Spleen (tissue), 3 donors: ENCODE data around the gene RGPD4.

Source experiments
- POLR2A ChIP-seq, 3 donors: fragments of 450-650 bp; IDR thresholded peaks; one replicate each; pipeline ENCODE4 v1.5.1; 2017; ENCODE audit warnings: antibody characterized with exemption in 3 of 3, mild to moderate bottlenecking in 1 of 3
- POLR2AphosphoS5 ChIP-seq, 3 donors: sonication (generic); formaldehyde crosslinking; IDR thresholded peaks; one replicate each; pipeline ENCODE4 v1.5.1; 2017; ENCODE audit warnings: antibody characterized with exemption in 3 of 3

DNA sequence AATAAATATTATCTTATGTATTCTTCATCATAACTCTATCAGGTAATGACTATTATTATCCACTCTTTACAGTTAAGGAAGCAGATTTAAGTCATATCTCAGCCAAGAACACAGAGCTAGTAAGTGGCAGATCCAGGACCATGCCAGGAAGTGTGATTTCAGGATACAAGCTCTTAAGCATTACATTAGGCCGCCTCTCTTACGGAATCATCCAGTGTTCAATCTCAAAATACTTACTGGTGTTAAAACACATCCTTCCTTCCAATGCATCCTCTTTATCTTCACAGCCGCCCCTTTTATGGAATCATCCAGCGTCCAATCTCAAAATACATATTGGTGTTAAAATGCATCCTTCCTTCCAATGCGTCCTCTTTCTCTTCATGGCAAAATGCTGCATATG, 14.7 kb upstream of the RGPD4 start:
- TF ChIP-seq POLR2A (IDR thresholded peaks at IDR 0.05), result no peak
- TF ChIP-seq POLR2AphosphoS5 (IDR thresholded peaks at IDR 0.05), result no peak
